Measurements from ENCODE around the gene YRDC.

The YRDC gene

DNA sequence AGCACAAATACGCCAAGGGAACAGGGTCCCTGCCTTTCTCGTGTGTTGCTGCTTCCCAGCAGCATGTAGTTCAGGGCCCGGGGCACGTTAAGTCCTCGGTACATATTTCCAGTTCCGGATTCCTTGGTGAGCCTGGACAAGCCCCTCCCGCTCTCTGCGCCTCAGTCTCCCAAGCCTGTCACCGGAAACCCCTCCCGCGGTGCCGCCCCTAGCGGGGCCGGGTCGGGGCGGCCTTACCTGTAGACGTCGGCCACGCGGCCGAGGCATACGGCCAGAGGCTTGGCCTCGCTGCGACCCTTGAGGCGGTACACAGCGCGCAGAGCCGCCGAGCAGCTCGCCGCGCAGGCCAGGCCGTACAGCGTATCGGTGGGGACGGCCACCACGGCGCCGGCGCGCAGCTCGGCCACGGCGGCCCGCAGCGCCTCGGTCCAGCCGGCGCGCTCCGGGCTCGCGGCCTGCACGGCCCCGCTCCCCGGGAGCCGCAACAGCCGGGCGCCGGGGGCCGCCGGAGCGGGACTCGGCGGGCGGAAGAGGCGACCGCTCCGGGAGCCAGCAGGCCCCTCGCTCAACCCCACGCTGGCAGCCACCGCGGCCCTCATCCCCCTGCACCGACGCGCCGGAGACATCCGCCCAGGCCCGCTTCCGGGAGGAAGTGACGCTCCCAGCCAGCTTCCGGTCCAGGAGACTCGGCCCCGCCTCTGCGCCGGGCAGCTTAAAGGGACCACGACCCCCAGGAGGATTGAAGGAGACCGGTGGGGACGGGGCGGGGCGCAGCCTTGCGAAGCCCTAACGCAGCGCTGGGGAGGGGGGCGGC is at the start of gene YRDC, which contains the start of gene C1orf122:
Gene YRDC, minus strand, starts transcription at position 654 of the 814 bp plus-strand sequence. Its CDS starts 28 bp downstream, at position 626.
Gene C1orf122, plus strand, starts transcription at position 236 of the 814 bp plus-strand sequence. CDS start 615 bp downstream, outside the sequence.
- Mint-ChIP-seq H3K27ac (peak within 1 kb of the TSS; percentile 96), H3K9me3 (no peaks in the 10 kb centered on the region), H3K27me3 (no peaks in the 10 kb centered on the region), H3K4me3 (peak within 1 kb of the TSS; percentile 97), H3K36me3 (peaks cover 40% of the 10 kb centered on the region), H3K4me1 (peaks cover 34% of the 10 kb centered on the region)
- CTCF ChIA-PET = interaction anchor here (0.6 to 3.2 kb wide), 3 partner anchors 44 to 333 kb away, joined by 4 to 18 read pairs (median 4); partner anchors contain the start of genes MTF1 and ZC3H12A
- peak; percentile 96 for DNase-seq

- DNase-seq = no peak
- Mint-ChIP-seq H3K4me1 (peaks cover 43% of the 10 kb centered on the region), H3K4me3 (no peak overlapping the region), H3K27me3 (no peaks in the 10 kb centered on the region), H3K9me3 (no peaks in the 10 kb centered on the region), H3K36me3 (peaks cover 29% of the 10 kb centered on the region), H3K27ac (no peak overlapping the region)
- CTCF ChIA-PET = no interaction called here
Observed at GRCh38 chr1:37854406-37854805, 46.4 kb upstream of the YRDC start.

DNA sequence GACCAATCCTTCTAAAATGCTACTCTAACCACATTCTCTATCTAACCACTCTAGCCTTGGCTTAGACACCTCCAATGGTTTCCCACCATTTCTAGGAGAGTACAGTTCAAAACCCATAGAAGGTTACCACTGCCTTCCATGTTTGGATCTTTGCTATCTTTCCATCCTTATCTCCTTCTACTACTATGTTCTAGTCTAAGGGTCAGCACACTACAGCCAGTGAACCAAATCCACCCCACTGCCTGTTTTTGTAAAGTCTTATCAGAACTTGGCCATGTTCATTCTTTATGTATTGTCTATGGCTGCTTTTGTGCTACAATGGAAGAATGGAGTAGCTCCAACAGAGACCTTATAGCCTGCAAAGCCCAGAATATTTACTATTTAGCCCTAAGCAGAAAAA is 45.1 kb upstream of the YRDC start:
- no peak for DNase-seq
- Mint-ChIP-seq H3K27ac (no peak overlapping the region), H3K27me3 (no peaks in the 10 kb centered on the region), H3K4me1 (peaks cover 37% of the 10 kb centered on the region), H3K4me3 (no peak overlapping the region), H3K9me3 (no peaks in the 10 kb centered on the region), H3K36me3 (peaks cover 30% of the 10 kb centered on the region)
- CTCF ChIA-PET = no interaction called here

GRCh38 chr1:37851782-37852210 is 43.8 kb upstream of the YRDC start:
- H3K9me3 Mint-ChIP-seq = no peaks in the 10 kb centered on the region
- peaks cover 26% of the 10 kb centered on the region for H3K36me3 Mint-ChIP-seq
- no peak overlapping the region for H3K4me3 Mint-ChIP-seq
- no peak for DNase-seq
- H3K27ac Mint-ChIP-seq = no peak overlapping the region
- CTCF ChIA-PET = interaction anchor here (0.6 to 3.3 kb wide), 4 partner anchors 9 to 156 kb away, joined by 3 to 22 read pairs (median 4); partner anchors contain the start of genes C1orf122, MTF1 and YRDC
- H3K4me1 Mint-ChIP-seq = peaks cover 31% of the 10 kb centered on the region
- no peaks in the 10 kb centered on the region for H3K27me3 Mint-ChIP-seq

GRCh38 chr1:37851262-37851661 is 43.3 kb upstream of the YRDC start:
- DNase-seq = no peak
- Mint-ChIP-seq H3K27ac (no peak overlapping the region), H3K4me3 (no peak overlapping the region), H3K9me3 (no peaks in the 10 kb centered on the region), H3K36me3 (peaks cover 24% of the 10 kb centered on the region), H3K27me3 (no peaks in the 10 kb centered on the region), H3K4me1 (peaks cover 34% of the 10 kb centered on the region)
- CTCF ChIA-PET = interaction anchor here (0.7 to 3.3 kb wide), 3 partner anchors 9 to 39 kb away, joined by 3 to 22 read pairs (median 5); partner anchors contain the start of gene MTF1

- peaks cover 24% of the 10 kb centered on the region for H3K36me3 Mint-ChIP-seq
- CTCF ChIA-PET = interaction anchor here (0.7 to 3.3 kb wide), 3 partner anchors 9 to 39 kb away, joined by 3 to 22 read pairs (median 5); partner anchors contain the start of gene MTF1
- no peaks in the 10 kb centered on the region for H3K9me3 Mint-ChIP-seq
- H3K4me3 Mint-ChIP-seq = no peak overlapping the region
- DNase-seq = no peak
- no peak overlapping the region for H3K27ac Mint-ChIP-seq
- H3K27me3 Mint-ChIP-seq = no peaks in the 10 kb centered on the region
- H3K4me1 Mint-ChIP-seq = peaks cover 35% of the 10 kb centered on the region
Observed at GRCh38 chr1:37850352-37850955, 42.4 kb upstream of the YRDC start.

DNA sequence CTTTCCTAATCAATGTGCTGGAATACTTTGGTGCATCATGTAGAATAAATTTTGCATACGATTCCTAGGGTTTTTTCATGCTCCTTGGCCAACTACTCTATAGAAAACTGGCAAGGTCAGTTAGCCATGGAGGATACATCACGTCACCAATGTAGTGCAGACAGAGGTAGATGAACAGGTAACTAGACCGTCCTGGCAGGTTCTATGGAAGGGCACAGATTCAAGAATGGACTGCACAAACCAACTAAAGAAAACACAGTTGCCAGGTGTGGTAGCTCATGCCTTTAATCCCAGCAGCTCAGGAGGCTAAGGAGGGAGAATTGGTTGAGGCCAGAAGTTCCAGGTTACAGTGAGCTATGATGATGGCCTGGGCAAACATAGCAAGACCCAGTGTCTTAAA is 41.5 kb upstream of the YRDC start:
- peaks cover 33% of the 10 kb centered on the region for H3K4me1 Mint-ChIP-seq
- CTCF ChIA-PET = interaction anchor here (3.3 kb wide), 1 partner anchor 11 kb away, joined by 22 read pairs; the partner anchor contains the start of gene MTF1
- no peaks in the 10 kb centered on the region for H3K9me3 Mint-ChIP-seq
- no peak overlapping the region for H3K4me3 Mint-ChIP-seq
- DNase-seq = no peak
- peak overlapping the region; percentile 35 for H3K27ac Mint-ChIP-seq
- H3K36me3 Mint-ChIP-seq = peaks cover 26% of the 10 kb centered on the region
- no peaks in the 10 kb centered on the region for H3K27me3 Mint-ChIP-seq

- peaks cover 16% of the 10 kb centered on the region for H3K36me3 Mint-ChIP-seq
- no peaks in the 10 kb centered on the region for H3K27me3 Mint-ChIP-seq
- CTCF ChIA-PET = interaction anchor here (1.1 to 2.0 kb wide), 3 partner anchors 10 to 16 kb away, joined by 3 to 8 read pairs (median 6); partner anchors contain the start of gene MTF1
- peak; percentile 27 for DNase-seq
- no peaks in the 10 kb centered on the region for H3K9me3 Mint-ChIP-seq
- H3K4me3 Mint-ChIP-seq = peak overlapping the region; percentile 27
- peaks cover 19% of the 10 kb centered on the region for H3K4me1 Mint-ChIP-seq
- H3K27ac Mint-ChIP-seq = peak overlapping the region; percentile 75
Observed at GRCh38 chr1:37846647-37847339, 38.8 kb upstream of the YRDC start.

- CTCF ChIA-PET = interaction anchor here (1.1 to 2.0 kb wide), 2 partner anchors 14 to 17 kb away, joined by 3 to 8 read pairs; partner anchors contain the start of gene MTF1
- Mint-ChIP-seq H3K36me3 (peaks cover 16% of the 10 kb centered on the region), H3K27ac (peak overlapping the region; percentile 11), H3K4me1 (peaks cover 19% of the 10 kb centered on the region), H3K27me3 (no peaks in the 10 kb centered on the region), H3K4me3 (no peak overlapping the region), H3K9me3 (no peaks in the 10 kb centered on the region)
- DNase-seq = no peak
Observed at GRCh38 chr1:37845786-37846185, 37.8 kb upstream of the YRDC start.

- no peak for DNase-seq
- H3K9me3 Mint-ChIP-seq = no peaks in the 10 kb centered on the region
- CTCF ChIA-PET = interaction anchor here (2.0 kb wide), 1 partner anchor 15 kb away, joined by 8 read pairs; the partner anchor contains the start of gene MTF1
- peaks cover 16% of the 10 kb centered on the region for H3K36me3 Mint-ChIP-seq
- H3K4me3 Mint-ChIP-seq = no peak overlapping the region
- H3K27ac Mint-ChIP-seq = peak overlapping the region; percentile 40
- H3K27me3 Mint-ChIP-seq = no peaks in the 10 kb centered on the region
- H3K4me1 Mint-ChIP-seq = peaks cover 19% of the 10 kb centered on the region
Observed at GRCh38 chr1:37845049-37845646, 37.1 kb upstream of the YRDC start.

DNA sequence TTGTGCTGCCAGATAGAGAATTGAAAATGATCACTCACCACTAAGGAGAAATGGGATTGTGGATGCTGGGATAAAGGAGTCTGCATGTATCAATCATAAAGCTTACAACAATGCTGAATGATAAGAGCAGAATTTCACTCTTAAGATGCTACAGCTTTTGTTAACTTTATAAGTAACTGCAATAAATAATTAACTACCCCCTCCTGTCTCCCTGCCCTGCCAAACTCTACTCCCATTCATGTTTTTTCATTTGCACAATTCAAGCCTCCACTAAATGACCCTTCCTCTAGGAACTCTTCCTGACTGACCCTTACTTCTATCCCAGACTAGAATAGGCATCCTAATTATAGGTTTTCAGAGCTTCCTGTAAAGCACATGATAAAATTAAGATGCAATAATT is 36.5 kb upstream of the YRDC start:
- Mint-ChIP-seq H3K36me3 (peaks cover 15% of the 10 kb centered on the region), H3K4me1 (peaks cover 19% of the 10 kb centered on the region), H3K27ac (no peak overlapping the region), H3K27me3 (no peaks in the 10 kb centered on the region), H3K9me3 (no peaks in the 10 kb centered on the region), H3K4me3 (no peak overlapping the region)
- no peak for DNase-seq
- CTCF ChIA-PET = interaction anchor here (2.0 kb wide), 1 partner anchor 15 kb away, joined by 8 read pairs; the partner anchor contains the start of gene MTF1

GRCh38 chr1:37841652-37842051 is 33.6 kb upstream of the YRDC start:
- DNase-seq = no peak
- CTCF ChIA-PET = interaction anchor here (1.1 kb wide), 1 partner anchor 9 kb away, joined by 3 read pairs; no protein-coding TSS in a partner anchor
- H3K27me3 Mint-ChIP-seq = no peaks in the 10 kb centered on the region
- H3K36me3 Mint-ChIP-seq = peaks cover 26% of the 10 kb centered on the region
- peaks cover 11% of the 10 kb centered on the region for H3K4me1 Mint-ChIP-seq
- no peak overlapping the region for H3K27ac Mint-ChIP-seq
- no peak overlapping the region for H3K4me3 Mint-ChIP-seq
- H3K9me3 Mint-ChIP-seq = no peaks in the 10 kb centered on the region

- no peak for DNase-seq
- no peaks in the 10 kb centered on the region for H3K9me3 Mint-ChIP-seq
- H3K36me3 Mint-ChIP-seq = peaks cover 33% of the 10 kb centered on the region
- H3K4me3 Mint-ChIP-seq = no peak overlapping the region
- CTCF ChIA-PET = no interaction called here
- H3K4me1 Mint-ChIP-seq = peaks cover 4% of the 10 kb centered on the region
- H3K27ac Mint-ChIP-seq = no peak overlapping the region
- no peaks in the 10 kb centered on the region for H3K27me3 Mint-ChIP-seq
Observed at GRCh38 chr1:37840711-37841110, 32.7 kb upstream of the YRDC start.
